HL-60 (cell line): ENCODE data around the gene B9D2.
A peak's percentile ranks its signal among the peaks of the same experiment; 100 is the strongest.

ENCODE experiments used
- GABPA ChIP-seq: IDR thresholded peaks from 2 replicates; pipeline ENCODE4 v1.6.1; 2012; ENCODE audit warnings: low read depth
- POLR2AphosphoS5 ChIP-seq: IDR thresholded peaks from 2 replicates; pipeline ENCODE4 v1.6.1; 2012; ENCODE audit warnings: low read depth
- TF ChIP-seq, protein P1 (sequence below): IDR thresholded peaks from one replicate; pipeline ENCODE4 v1.5.1; 2011; ENCODE audit warnings: low read length, control low read depth, inconsistent platforms; ENCODE audit not compliant: insufficient read depth
- TF ChIP-seq, protein P2 (sequence below): IDR thresholded peaks from 2 replicates; pipeline ENCODE4 v1.6.1; 2012; ENCODE audit warnings: low read depth; ENCODE audit not compliant: insufficient replicate concordance

DNA sequence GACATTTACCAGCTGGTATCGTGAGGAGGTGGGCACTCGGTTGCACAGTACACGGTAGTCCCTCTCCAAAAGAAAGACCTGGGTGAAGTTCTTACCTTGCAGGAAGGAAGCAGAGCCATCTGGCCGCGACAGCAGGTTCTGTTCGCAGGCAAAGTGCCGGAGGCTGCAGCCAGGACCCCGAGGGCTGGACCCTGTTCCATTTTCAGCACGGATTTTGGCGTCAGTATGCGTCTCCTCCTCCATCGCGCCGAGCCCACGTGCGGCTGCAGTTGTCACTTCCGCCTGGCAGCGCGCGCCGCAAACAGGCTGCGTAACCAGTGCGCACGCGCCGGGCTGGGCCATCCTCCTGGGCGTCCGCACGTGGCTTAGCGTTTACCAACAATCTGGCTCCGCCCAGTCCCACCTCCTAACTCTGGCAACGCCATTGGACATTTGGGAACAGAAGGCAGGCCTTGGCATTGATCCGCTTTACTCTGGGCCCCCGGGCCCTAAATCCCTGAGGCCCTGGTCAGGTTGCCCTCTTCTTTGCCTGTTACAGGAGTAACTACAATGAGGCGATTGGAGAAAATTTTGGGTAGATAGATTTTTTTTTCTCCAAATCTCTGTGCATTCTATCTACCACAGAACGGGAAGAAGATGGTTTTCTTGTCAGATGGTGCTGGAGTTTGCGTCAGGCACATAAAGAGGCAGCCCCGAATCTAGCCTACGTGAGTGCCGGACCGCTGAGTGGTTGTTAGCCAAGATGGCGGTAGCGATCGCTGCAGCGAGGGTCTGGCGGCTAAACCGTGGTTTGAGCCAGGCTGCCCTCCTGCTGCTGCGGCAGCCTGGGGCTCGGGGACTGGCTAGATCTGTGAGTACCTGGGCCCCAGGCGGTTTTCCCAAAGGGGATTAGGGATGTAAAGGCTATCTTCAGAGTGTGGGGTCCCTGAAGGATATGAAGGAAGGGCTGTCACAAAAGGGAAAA is 33.4 kb upstream of the B9D2 start, which contains the start of the genes BCKDHA and EXOSC5:
- TF ChIP-seq, protein P1, sequence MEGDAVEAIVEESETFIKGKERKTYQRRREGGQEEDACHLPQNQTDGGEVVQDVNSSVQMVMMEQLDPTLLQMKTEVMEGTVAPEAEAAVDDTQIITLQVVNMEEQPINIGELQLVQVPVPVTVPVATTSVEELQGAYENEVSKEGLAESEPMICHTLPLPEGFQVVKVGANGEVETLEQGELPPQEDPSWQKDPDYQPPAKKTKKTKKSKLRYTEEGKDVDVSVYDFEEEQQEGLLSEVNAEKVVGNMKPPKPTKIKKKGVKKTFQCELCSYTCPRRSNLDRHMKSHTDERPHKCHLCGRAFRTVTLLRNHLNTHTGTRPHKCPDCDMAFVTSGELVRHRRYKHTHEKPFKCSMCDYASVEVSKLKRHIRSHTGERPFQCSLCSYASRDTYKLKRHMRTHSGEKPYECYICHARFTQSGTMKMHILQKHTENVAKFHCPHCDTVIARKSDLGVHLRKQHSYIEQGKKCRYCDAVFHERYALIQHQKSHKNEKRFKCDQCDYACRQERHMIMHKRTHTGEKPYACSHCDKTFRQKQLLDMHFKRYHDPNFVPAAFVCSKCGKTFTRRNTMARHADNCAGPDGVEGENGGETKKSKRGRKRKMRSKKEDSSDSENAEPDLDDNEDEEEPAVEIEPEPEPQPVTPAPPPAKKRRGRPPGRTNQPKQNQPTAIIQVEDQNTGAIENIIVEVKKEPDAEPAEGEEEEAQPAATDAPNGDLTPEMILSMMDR: no peak
- TF ChIP-seq, protein P2, sequence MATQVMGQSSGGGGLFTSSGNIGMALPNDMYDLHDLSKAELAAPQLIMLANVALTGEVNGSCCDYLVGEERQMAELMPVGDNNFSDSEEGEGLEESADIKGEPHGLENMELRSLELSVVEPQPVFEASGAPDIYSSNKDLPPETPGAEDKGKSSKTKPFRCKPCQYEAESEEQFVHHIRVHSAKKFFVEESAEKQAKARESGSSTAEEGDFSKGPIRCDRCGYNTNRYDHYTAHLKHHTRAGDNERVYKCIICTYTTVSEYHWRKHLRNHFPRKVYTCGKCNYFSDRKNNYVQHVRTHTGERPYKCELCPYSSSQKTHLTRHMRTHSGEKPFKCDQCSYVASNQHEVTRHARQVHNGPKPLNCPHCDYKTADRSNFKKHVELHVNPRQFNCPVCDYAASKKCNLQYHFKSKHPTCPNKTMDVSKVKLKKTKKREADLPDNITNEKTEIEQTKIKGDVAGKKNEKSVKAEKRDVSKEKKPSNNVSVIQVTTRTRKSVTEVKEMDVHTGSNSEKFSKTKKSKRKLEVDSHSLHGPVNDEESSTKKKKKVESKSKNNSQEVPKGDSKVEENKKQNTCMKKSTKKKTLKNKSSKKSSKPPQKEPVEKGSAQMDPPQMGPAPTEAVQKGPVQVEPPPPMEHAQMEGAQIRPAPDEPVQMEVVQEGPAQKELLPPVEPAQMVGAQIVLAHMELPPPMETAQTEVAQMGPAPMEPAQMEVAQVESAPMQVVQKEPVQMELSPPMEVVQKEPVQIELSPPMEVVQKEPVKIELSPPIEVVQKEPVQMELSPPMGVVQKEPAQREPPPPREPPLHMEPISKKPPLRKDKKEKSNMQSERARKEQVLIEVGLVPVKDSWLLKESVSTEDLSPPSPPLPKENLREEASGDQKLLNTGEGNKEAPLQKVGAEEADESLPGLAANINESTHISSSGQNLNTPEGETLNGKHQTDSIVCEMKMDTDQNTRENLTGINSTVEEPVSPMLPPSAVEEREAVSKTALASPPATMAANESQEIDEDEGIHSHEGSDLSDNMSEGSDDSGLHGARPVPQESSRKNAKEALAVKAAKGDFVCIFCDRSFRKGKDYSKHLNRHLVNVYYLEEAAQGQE: peak; percentile 45
- TF ChIP-seq GABPA (no peak), POLR2AphosphoS5 (peak; percentile 52)
